ENCODE results near the gene SERPINF2.
"Not testable (repeated sequence)": the region's sequence is repeated elsewhere in the genome, so short reads cannot be mapped to it uniquely, and the experiment has no call there.

Gene SERPINF2

DNA sequence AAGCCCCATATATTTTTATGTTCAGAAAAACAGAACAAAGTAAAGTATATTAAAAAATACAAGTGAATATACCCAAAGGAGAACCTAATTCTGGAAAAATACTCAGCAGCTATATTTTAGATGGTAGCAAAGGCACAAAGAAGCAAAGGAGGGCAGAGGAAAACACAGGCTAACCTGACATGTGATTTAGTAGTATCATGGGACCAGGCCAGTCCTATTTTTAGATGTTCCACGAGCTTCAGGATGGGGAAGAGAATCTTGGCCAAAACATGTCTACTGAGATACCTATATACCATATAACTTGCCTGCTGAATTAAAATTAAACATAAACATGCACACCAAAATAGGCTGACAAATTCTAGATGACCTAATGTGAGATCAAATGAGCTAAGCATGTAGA lies 54.1 kb downstream of the SERPINF2 start:
- DNase-seq = no peak

DNA sequence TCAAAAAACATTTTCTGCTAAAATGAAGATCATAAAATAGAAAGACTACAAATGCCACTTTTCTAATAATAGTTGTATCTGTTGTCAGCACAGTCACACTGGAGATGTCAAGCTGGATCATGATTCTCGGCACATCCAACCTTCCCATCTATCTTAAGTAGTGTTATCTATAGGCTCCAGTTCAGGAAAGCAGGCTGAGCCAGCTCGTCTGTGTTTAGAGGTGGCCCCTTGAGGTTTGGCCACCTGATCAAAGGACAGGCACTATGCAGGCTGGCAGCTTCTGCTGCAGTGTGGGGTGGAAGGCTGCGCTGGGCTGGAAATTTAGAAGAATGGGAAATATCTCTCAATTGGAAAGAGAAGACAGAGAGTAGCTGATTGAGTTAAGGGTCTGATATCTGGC lies 54.7 kb downstream of the SERPINF2 start:
- DNase-seq = no peak

DNA sequence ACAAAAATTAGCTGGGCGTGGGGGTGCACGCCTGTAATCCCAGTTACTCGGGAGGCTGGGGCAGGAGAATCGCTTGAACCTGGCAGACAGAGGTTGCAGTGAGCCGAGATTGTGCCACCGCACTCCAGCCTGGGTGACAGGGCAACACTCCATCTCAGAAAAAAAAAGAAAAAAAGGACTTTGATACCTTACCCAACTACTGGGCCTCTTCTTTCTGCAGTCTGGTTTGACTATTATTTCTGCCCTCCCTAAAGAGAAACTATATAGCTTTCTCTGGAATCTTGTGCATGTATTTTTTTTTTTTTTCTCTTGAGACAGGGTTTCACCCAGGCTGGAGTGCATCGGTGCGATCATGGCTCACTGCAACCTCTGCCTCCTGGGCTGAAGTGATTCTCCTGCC lies 55.2 kb downstream of the SERPINF2 start:
- not testable (repeated sequence) for DNase-seq

DNA sequence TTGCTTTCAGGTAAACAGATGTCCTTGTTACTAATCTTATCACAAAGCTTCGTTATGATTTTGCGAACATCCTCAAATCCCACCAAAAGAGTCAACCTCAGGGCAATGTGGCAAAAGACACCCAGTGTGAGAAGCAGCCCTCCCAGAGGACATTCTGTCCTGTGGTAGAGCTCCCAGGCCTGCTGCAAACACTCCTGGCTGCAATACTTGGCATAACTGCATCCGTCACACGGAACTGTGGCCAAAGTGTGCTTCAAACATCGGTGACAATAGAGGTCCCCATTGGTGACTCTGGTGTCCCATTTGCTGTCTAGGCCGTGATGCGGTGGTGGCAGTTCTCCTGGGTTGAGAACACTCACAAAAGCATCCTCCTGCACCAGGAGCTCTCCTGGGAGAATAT lies 57.6 kb downstream of the SERPINF2 start:
- DNase-seq = no peak

DNA sequence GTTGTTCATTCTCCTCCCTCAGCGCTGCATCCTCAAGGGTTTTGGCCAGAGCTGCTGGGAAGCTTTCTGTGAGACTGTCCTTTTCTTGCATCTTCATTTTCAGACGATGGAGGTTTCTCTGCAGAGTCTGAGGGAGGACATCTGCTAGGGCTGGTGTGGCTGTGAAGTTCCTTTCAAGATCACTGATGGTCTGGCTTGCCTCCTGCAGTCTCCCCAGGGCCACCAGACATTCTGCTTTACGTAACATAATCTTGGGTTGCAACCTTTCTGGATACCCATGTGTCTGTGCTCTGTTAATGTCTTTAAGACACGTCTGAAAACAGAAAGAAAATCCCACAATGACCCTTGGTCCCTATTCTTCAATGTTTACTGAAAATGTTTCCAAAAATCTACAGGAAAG lies 58.0 kb downstream of the SERPINF2 start:
- no peak for DNase-seq

DNA sequence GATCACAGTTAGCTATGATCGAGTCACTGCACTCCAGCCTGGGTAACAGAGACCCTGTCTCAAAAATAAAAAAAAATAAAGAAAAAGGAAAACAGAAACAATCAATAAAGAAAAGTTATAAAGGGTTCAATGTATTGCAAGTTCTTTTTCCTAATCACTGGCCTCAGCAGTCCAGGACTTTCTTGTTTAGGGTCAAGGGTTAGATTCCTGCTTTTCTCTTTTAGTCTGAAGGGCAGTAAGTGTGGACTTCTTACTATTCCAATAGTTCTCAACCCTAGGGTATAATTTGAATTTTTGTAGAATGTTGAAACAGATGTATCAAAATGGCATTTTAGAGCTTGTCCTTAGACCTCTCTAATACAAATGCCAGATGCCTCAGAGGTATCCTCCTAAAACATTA lies 59.8 kb downstream of the SERPINF2 start:
- DNase-seq = no peak

DNA sequence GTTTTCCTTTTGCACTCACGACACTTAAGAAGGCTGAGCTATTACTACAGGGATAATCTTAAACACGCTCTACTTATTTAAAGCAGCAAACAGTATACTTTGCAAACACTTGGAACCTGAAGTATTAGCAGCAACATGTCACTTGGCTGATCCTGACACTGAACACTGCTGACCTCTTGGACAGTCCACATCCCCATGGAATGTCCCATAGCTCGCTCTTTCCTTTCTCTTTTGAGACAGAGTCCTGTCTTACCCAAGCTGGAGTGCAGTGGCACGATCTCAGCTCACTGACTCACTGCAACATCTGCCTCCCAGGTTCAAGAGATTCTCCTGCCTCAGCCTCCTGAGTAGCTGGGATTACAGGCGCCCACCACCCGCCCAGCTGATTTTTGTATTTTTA lies 60.6 kb downstream of the SERPINF2 start:
- DNase-seq = no peak

All from HCEC 1CT (cell line).